Tibial nerve (tissue), 3 donors: ENCODE measurements around the gene RAB19.

Experiments
- CTCF ChIP-seq, 5 experiments: fragments of 200-600 bp in 3 of 5; fragments of 450-650 bp in 2 of 5; sonication (generic) in 3 of 5; IDR thresholded peaks; one replicate each; pipeline ENCODE4 v1.5.1; 2016 to 2019; ENCODE audit warnings: antibody characterized with exemption in 5 of 5, mild to moderate bottlenecking in 3 of 5, moderate library complexity in 2 of 5
- POLR2A ChIP-seq, 2 donors: fragments of 450-650 bp; IDR thresholded peaks; one replicate each; pipeline ENCODE4 v1.6.1; 2017; ENCODE audit warnings: antibody characterized with exemption in 2 of 2, mild to moderate bottlenecking in 2 of 2, moderate library complexity in 2 of 2

GRCh38 chr7:140456551-140457051 is 52.7 kb downstream of the RAB19 start:
- TF ChIP-seq CTCF (IDR thresholded peaks at IDR 0.05), result no peak
- TF ChIP-seq POLR2A (IDR thresholded peaks at IDR 0.05), result no peak
